ENCODE results near the gene CRNKL1. TPM values are rescaled to one million over a fixed set of nuclear protein-coding genes. Genes with fewer than 3 reads are reported as not detected.

The CRNKL1 gene
- polyA plus RNA-seq, 1 of the 3 experiments (the other 2 are of a cell fraction) = 7.6 TPM

GRCh38 chr20:20027284-20027683 is 25.0 kb downstream of the CRNKL1 start:
- no peak overlapping the region for H3K4me2 ChIP-seq
- H3K9me3 ChIP-seq = no peaks in the 10 kb centered on the region
- ChIA-PET POLR2A (interaction anchor here (0.8 to 1.3 kb wide), 2 partner anchors 10 kb away, joined by 3 read pairs; partner anchors contain the start of gene NAA20), CTCF (interaction anchor here (0.6 to 1.7 kb wide), 2 partner anchors 11 to 34 kb away, joined by 3 to 7 read pairs; partner anchors contain the start of gene NAA20)
- H3F3A ChIP-seq (replicated peaks; ENCODE audit: insufficient read depth) = peaks cover 12% of the 10 kb centered on the region
- WGBS (ENCODE audit: low lambda C conversion rate) = 95% methylated on average over 2 of the region's 2 CpGs
- H2AFZ ChIP-seq (ENCODE audit: low read depth) = no peak overlapping the region
- no peaks in the 10 kb centered on the region for H3K27me3 ChIP-seq (ENCODE audit: insufficient read depth)
- H3K36me3 ChIP-seq (replicated peaks in 1 of 2; ENCODE audit: control insufficient read depth in 1 of 2, insufficient read depth in 2 of 2, low read length in 1 of 2) = peaks cover 62 to 66% of the 10 kb centered on the region in 2 experiments
- H3K9me2 ChIP-seq = no peaks in the 10 kb centered on the region
- no peak overlapping the region for H3K4me3 ChIP-seq (ENCODE audit: low read depth in 2 of 2, low read length in 1 of 2)
- no peaks in the 10 kb centered on the region; a peak in 1 of 4 replicates for H3K4me1 ChIP-seq (ENCODE audit: control insufficient read depth in 1 of 2, insufficient read depth in 2 of 2, low read depth in 1 of 2, low read length in 1 of 2)
- 0 out of 2 replicates have a peak, but pooled peaks cover 19% of the 10 kb centered on the region for H4K20me1 ChIP-seq (ENCODE audit: insufficient read depth)
- H3K79me2 ChIP-seq (ENCODE audit: insufficient read depth) = peaks cover 85% of the 10 kb centered on the region
- TF ChIP-seq RCOR1 (IDR thresholded peaks at IDR 0.05; ENCODE audit: low read length) = no peak
- TF ChIP-seq NRF1 (IDR thresholded peaks at IDR 0.05; ENCODE audit: low read depth, low read length) = no peak
- TF ChIP-seq TEAD4 (IDR thresholded peaks at IDR 0.05; ENCODE audit: borderline replicate concordance, insufficient read depth) = no peak
- TF ChIP-seq USF2 (IDR thresholded peaks at IDR 0.05; ENCODE audit: borderline replicate concordance, low read depth, low read length) = no peak
- no peak for TF ChIP-seq MAX (IDR thresholded peaks at IDR 0.05; ENCODE audit: low read depth)
- no peak for TF ChIP-seq NFIC (IDR thresholded peaks at IDR 0.05; ENCODE audit: borderline replicate concordance)
- TF ChIP-seq TAF1 (IDR thresholded peaks at IDR 0.05; ENCODE audit: borderline replicate concordance, low read depth, low read length) = no peak
- no peak for TF ChIP-seq EP300 (IDR thresholded peaks at IDR 0.05; ENCODE audit: borderline replicate concordance in 1 of 2, low read depth in 1 of 2, low read length in 1 of 2)
- TF ChIP-seq CTCF (IDR thresholded peaks at IDR 0.05) = no peak
- TF ChIP-seq SMC3 (IDR thresholded peaks at IDR 0.05; ENCODE audit: low read depth, low read length) = no peak
- no peak for TF ChIP-seq POLR2AphosphoS5 (IDR thresholded peaks at IDR 0.05; ENCODE audit: low read depth, low read length)
- TF ChIP-seq JUND (IDR thresholded peaks at IDR 0.05) = no peak
- TF ChIP-seq REST (IDR thresholded peaks at IDR 0.05; ENCODE audit: low read depth, low read length) = no peak
- TF ChIP-seq ELF1 (IDR thresholded peaks at IDR 0.05) = no peak
- TF ChIP-seq RAD21 (IDR thresholded peaks at IDR 0.05; ENCODE audit: low read length) = no peak
- no peak for TF ChIP-seq FOSL2 (IDR thresholded peaks at IDR 0.05; ENCODE audit: borderline replicate concordance, low read depth)
- TF ChIP-seq IRF3 (IDR thresholded peaks at IDR 0.05; ENCODE audit: low read depth, low read length) = no peak
- H3K27ac ChIP-seq (ENCODE audit: low read depth in 2 of 2, low read length in 1 of 2) = no peak overlapping the region
- DNase-seq = no peak
- H3K9ac ChIP-seq = no peak overlapping the region

Measured in SK-N-SH (cell line).